Panc1 (cell line): ENCODE results near the gene DIP2C.

Experiments used
- CTCF ChIP-seq: fragments of 450-650 bp; IDR thresholded peaks from 2 replicates; pipeline ENCODE4 v1.5.1; 2017; ENCODE audit warnings: mild to moderate bottlenecking
- POLR2AphosphoS5 ChIP-seq: IDR thresholded peaks from 2 replicates; pipeline ENCODE4 v1.6.1; 2012; ENCODE audit warnings: mild to moderate bottlenecking, low read depth, low read length, moderate library complexity
- REST ChIP-seq, 2 experiments: IDR thresholded peaks; 2 replicates each; pipeline ENCODE4 v1.6.1; 2011 to 2012; ENCODE audit warnings: low read depth in 2 of 2, control low read depth in 1 of 2, low read length in 1 of 2, mild to moderate bottlenecking in 1 of 2, moderate library complexity in 1 of 2; ENCODE audit not compliant: insufficient read depth in 1 of 2

- TF ChIP-seq REST (IDR thresholded peaks at IDR 0.05; ENCODE audit: insufficient read depth in 1 of 2, low read depth in 2 of 2, low read length in 1 of 2): no peak
- TF ChIP-seq CTCF: no peak
- no peak for TF ChIP-seq POLR2AphosphoS5
Measured at GRCh38 chr10:232878-233277, 456.6 kb downstream of the DIP2C start.
